GM06990 (cell line): ENCODE measurements around the gene CDH12.

Source experiments
- DNase-seq: peaks from one replicate; pipeline ENCODE4 v3.0.0-alpha.2; 2011; ENCODE audit not compliant: insufficient read length; ENCODE audit errors: extremely low read depth
- H3K27me3 ChIP-seq: replicated peaks from 2 replicates; pipeline ENCODE4 v1.6.0; 2011; ENCODE audit warnings: low read length; ENCODE audit not compliant: control insufficient read depth, insufficient read depth
- H3K36me3 ChIP-seq: 2 replicates; pipeline ENCODE4 v1.5.1; 2011; ENCODE audit warnings: low read length; ENCODE audit not compliant: control insufficient read depth, insufficient read depth
- H3K4me3 ChIP-seq: replicated peaks from 2 replicates; pipeline ENCODE4 v1.5.1; 2011; ENCODE audit warnings: low read depth, mild to moderate bottlenecking, control low read depth, low read length
- CTCF ChIP-seq: IDR thresholded peaks from 2 replicates; pipeline ENCODE4 v1.5.1; 2011; ENCODE audit warnings: low read length, control low read depth, mild to moderate bottlenecking, inconsistent platforms; ENCODE audit not compliant: insufficient read depth, poor library complexity, severe bottlenecking

The CDH12 gene

GRCh38 chr5:21856987-21857386, 996.2 kb downstream of the CDH12 start:
- DNase-seq = no peak
- H3K4me3 ChIP-seq = no peak overlapping the region
- no peaks in the 10 kb centered on the region for H3K27me3 ChIP-seq
- H3K36me3 ChIP-seq = no peaks in the 10 kb centered on the region
- no peak for TF ChIP-seq CTCF

GRCh38 chr5:21847300-21847699, 1005.8 kb downstream of the CDH12 start:
- no peak for TF ChIP-seq CTCF
- no peaks in the 10 kb centered on the region for H3K36me3 ChIP-seq
- no peaks in the 10 kb centered on the region for H3K27me3 ChIP-seq
- no peak overlapping the region for H3K4me3 ChIP-seq
- no peak for DNase-seq

GRCh38 chr5:21844960-21845359, 1008.2 kb downstream of the CDH12 start:
- Histone ChIP-seq H3K4me3 (no peak overlapping the region), H3K27me3 (no peaks in the 10 kb centered on the region), H3K36me3 (no peaks in the 10 kb centered on the region)
- TF ChIP-seq CTCF = no peak
- DNase-seq = no peak

- no peaks in the 10 kb centered on the region for H3K36me3 ChIP-seq
- no peak overlapping the region for H3K4me3 ChIP-seq
- DNase-seq = no peak
- no peak for TF ChIP-seq CTCF
- H3K27me3 ChIP-seq = no peaks in the 10 kb centered on the region
These were observed 1018.3 kb downstream of the CDH12 start for GRCh38 chr5:21834863-21835262.

GRCh38 chr5:21831145-21831787, 1021.9 kb downstream of the CDH12 start:
- Histone ChIP-seq H3K27me3 (no peaks in the 10 kb centered on the region), H3K4me3 (no peak overlapping the region), H3K36me3 (no peaks in the 10 kb centered on the region)
- TF ChIP-seq CTCF = no peak
- DNase-seq = no peak

- no peaks in the 10 kb centered on the region for H3K36me3 ChIP-seq
- no peaks in the 10 kb centered on the region for H3K27me3 ChIP-seq
- no peak for DNase-seq
- no peak for TF ChIP-seq CTCF
- H3K4me3 ChIP-seq = no peak overlapping the region
These were observed 1026.3 kb downstream of the CDH12 start for GRCh38 chr5:21826884-21827283.
